Rectal smooth muscle tissue (tissue), 1 donor: Measurements from ENCODE around the gene CAV1.

Experiments used
- H3K27ac ChIP-seq: one replicate; pipeline ENCODE4 v1.7.0; 2013; ENCODE audit warnings: low read depth, low read length, inconsistent platforms
- H3K27me3 ChIP-seq: one replicate; pipeline ENCODE4 v1.7.0; 2013; ENCODE audit warnings: low read length; ENCODE audit not compliant: control insufficient read depth, insufficient read depth
- H3K36me3 ChIP-seq: one replicate; pipeline ENCODE4 v1.7.0; 2013; ENCODE audit warnings: low read length; ENCODE audit not compliant: control insufficient read depth, insufficient read depth
- H3K4me1 ChIP-seq: one replicate; pipeline ENCODE4 v1.7.0; 2013; ENCODE audit warnings: low read length; ENCODE audit not compliant: control insufficient read depth, insufficient read depth
- H3K4me3 ChIP-seq: one replicate; pipeline ENCODE4 v1.7.0; 2013; ENCODE audit warnings: low read length
- H3K9ac ChIP-seq: one replicate; pipeline ENCODE4 v1.7.0; 2013; ENCODE audit warnings: low read length

CAV1 gene

DNA sequence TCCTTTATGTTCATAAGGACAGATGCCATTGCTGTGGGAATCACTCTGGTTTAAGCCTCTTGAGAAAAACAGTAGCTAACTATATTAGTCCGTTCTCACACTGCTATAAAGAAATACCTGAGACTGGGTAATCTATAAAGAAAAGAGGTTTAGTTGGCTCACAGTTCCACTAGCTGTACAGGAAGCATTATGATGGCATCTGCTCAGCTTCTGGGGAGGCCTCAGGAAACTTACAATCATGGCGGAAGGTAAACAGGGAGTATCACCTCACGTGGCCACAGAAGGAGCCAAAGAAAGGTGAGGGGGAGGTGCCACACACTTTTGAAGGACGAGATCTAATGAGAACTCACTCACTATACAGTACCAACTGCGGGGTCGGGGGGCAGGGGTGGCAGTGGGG is 28.2 kb upstream of the CAV1 start:
- H3K27ac ChIP-seq: no peak overlapping the region
- no peaks in the 10 kb centered on the region for H3K36me3 ChIP-seq
- peaks cover 6% of the 10 kb centered on the region for H3K27me3 ChIP-seq
- H3K4me1 ChIP-seq: peaks cover 16% of the 10 kb centered on the region
- H3K4me3 ChIP-seq: no peak overlapping the region
- no peak overlapping the region for H3K9ac ChIP-seq

DNA sequence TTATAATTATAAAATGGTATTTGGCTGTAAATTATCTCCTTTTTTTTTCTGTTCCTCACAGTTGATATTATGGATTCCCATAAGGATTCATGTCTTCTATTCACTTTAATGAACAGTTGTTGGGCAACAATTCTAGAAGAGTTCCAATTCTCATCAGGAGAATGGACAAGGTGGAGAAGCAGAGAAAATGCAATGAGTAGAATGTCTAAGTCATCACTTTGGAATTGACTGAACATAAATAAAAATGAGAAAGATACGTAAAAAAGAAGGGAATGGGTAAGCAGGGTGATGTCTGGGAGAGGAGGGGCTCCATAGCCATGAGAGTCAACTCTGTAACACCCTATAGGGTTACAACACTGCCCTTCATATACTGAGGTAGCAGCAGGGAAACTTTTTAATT is 27.1 kb upstream of the CAV1 start:
- peaks cover 6% of the 10 kb centered on the region for H3K27me3 ChIP-seq
- H3K27ac ChIP-seq: no peak overlapping the region
- H3K9ac ChIP-seq: no peak overlapping the region
- H3K4me1 ChIP-seq: peaks cover 18% of the 10 kb centered on the region
- H3K36me3 ChIP-seq: no peaks in the 10 kb centered on the region
- H3K4me3 ChIP-seq: no peak overlapping the region

DNA sequence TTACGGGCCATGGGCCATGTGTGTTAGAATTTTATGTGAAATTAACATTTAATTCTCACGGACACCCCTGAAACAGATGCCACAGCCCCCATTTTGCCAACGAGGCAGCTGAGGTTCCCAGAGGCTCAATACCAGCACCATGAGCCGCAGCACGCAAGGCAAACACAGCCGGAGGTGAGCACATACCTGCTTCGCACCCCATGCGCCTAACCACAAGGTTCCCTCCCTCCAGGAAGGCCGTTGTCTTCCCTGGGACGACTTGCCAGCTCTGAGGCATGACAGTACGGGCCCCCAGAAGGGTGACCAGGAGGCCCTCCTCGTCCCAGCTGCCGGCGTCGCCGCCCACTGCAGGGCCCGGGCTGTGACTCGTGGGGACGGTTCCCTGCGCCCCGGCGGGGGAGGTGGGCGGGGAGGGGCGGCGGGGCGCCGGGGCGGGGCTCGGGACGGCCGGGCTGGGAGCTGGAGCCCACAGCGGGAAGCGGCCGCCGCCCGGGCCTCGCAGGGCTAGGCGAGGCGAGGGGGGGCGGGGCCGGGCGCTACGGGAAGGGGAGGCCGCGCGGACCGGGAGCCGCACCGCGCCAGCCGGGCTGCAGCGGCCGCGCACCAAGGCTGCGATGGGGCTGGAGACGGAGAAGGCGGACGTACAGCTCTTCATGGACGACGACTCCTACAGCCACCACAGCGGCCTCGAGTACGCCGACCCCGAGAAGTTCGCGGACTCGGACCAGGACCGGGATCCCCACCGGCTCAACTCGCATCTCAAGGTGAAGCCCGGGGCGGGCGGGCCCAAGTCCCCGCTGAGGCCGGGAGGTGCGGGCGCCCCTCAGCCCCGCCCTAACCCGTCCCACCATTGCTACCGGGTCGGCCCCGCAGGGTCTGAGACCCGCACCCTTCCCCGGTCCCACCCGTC is 25.4 kb upstream of the CAV1 start, which contains the start of gene CAV2:
TSS of gene CAV2 (plus strand) at position 571 of the 910 bp plus-strand sequence. CDS start at position 615, 44 bp downstream.
- Histone ChIP-seq H3K36me3 (no peaks in the 10 kb centered on the region), H3K4me3 (peak within 1 kb of the TSS; percentile 87), H3K27me3 (peaks cover 6% of the 10 kb centered on the region), H3K4me1 (peaks cover 18% of the 10 kb centered on the region), H3K9ac (peak within 1 kb of the TSS; percentile 80), H3K27ac (peak within 1 kb of the TSS; percentile 99)

DNA sequence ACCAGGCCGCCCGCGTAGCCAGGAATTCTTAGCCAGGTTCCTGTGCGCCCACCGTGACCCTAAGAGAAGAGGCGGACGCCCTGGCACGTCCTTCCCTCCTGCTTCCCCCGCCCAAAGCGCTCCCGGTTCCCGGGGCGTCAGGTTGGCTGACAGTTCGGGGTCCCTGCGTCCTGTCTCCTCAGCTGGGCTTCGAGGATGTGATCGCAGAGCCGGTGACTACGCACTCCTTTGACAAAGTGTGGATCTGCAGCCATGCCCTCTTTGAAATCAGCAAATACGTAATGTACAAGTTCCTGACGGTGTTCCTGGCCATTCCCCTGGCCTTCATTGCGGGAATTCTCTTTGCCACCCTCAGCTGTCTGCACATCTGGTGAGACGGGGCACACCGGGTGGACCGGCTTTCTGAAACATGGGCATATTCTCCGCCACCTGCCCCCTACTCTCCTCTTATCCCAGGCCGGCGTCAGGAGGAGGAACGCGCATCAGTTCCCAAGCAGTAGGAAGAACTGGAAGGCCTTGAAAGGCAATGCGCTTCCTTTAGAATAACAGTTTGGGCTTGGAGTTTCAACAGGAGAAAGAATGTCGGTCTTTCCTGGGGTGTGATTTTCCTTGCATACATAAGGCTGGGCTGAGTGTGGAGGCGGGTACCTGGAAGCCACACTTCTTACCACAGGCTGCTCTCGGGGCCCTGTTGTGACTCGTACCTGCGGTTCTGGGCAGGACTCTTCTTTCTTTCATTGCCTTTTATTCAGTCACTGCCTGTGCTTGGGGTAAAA is 24.6 kb upstream of the CAV1 start:
- H3K36me3 ChIP-seq: no peaks in the 10 kb centered on the region
- H3K9ac ChIP-seq: peak overlapping the region; percentile 80
- H3K27ac ChIP-seq: peak overlapping the region; percentile 99
- peaks cover 6% of the 10 kb centered on the region for H3K27me3 ChIP-seq
- H3K4me3 ChIP-seq: peak overlapping the region; percentile 87
- H3K4me1 ChIP-seq: peaks cover 18% of the 10 kb centered on the region

DNA sequence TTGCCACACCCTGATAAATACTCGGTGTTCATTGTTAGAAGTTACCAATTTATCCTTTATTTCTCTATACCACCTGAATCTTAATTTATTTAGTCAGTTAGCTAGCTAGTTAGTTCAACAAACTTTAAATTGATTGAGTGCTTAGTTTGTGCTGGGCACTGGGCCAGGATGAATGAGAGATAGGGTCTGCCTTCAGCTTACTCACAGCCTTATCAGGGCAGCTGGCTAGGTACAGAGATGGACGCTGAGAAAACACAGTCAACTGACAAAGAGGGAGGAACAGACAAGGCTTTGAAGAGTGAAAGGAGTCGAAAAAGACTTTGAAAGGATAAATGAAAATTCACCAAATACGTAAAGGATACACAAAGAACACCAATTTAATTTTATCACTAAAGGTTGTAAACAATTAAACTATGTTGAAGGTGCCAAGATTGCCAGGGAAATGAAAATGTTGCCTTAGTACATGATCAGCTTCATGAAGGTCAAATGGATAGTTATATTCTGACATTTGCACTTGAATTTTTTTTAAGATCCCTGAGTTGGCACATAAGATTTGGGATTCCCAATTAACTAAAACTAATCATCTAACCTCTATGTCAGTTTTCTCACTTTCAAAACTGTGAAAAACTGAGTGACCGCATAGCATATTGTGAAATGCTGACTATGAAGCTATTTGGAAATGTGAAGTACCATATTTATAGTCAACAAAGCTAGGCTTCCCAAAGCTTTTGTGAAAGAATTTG is 23.2 kb upstream of the CAV1 start:
- no peaks in the 10 kb centered on the region for H3K36me3 ChIP-seq
- H3K27me3 ChIP-seq: peaks cover 6% of the 10 kb centered on the region
- peak overlapping the region; percentile 87 for H3K4me3 ChIP-seq
- peak overlapping the region; percentile 99 for H3K27ac ChIP-seq
- H3K4me1 ChIP-seq: peaks cover 18% of the 10 kb centered on the region
- no peak overlapping the region for H3K9ac ChIP-seq

DNA sequence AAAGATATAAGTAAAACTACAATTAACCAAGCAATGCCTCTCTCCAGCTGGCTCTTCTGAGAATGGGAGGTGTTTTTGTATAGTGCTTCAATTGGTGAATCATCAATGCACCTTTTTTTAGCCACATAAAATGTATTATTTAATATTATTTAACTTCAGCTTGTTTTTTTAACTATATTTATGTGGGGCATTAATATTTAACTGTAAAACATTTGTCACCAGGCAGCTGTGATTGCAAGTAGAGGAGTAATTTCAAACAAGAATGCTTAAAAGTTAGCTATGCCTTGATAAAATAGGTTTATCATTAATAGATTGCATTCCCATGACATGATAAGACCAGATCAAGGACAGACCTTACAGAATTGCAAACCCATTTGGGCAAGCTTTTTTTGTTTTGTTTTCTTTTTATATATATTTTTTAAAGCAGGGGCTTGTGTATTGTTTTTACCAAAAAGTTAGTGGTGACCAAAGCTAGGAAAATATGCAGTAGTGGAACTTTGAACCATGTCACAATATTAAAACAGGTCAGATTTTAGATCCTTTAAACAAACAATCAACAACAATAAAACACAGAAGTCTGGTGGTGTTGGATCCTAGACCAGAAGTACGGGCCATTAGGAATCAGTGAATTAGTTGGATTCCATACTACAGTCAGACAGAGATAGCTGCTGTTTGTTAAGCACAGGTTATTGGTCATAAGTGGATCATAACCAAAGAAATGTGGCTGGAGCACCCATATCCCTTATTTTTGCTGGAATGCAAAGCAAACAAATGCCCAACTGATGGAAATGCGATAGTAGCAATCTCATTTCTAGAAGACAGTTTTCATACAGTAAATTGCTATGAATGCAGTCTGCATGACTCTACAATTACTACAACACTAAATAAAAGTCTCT is 22.4 kb upstream of the CAV1 start:
- Histone ChIP-seq H3K27me3 (peaks cover 6% of the 10 kb centered on the region), H3K27ac (peak overlapping the region; percentile 99), H3K9ac (no peak overlapping the region), H3K36me3 (no peaks in the 10 kb centered on the region), H3K4me1 (peaks cover 18% of the 10 kb centered on the region), H3K4me3 (no peak overlapping the region)

DNA sequence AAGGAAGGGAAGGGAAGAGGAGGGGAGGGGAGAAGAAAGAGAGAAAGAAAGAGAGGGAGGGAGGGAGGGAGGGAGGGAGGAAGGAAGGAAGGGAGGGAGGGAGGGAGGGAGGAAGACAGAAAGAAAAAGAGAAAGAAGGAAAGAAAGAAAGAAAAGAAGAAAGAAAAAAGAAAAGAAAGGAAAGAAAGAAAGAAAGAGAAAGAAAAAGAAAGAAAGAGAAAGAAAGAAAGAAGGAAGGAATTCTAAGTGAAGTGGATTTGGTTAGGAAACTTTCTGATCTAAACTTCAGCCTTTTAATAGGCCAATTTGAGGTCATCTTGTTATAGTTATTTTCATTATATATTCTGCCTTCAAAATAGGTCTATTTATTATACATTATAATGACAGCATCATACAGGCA is 21.0 kb upstream of the CAV1 start:
- Histone ChIP-seq H3K4me1 (peaks cover 18% of the 10 kb centered on the region), H3K27me3 (peaks cover 6% of the 10 kb centered on the region), H3K27ac (peak overlapping the region; percentile 40), H3K36me3 (no peaks in the 10 kb centered on the region), H3K4me3 (no peak overlapping the region), H3K9ac (no peak overlapping the region)

DNA sequence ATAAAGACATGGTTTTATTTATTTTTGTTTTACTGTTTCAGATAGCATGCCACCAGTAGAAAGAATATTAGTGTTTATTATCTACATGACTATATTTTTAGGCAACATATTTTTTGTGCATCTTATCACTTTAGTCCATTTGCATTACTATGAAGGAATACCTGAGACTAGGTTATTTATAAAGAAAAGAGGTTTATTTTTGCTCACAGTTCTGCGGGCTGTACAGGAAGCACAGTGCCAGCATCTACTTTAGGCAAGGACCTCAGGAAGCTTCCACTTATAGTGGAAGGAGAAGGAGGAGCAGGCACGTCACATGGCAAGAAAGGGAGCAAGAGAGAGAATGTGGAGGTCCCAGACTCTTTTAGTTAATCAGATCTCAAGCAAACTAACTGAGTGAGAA is 19.6 kb upstream of the CAV1 start:
- no peaks in the 10 kb centered on the region for H3K27me3 ChIP-seq
- H3K27ac ChIP-seq: no peak overlapping the region
- peaks cover 14% of the 10 kb centered on the region for H3K4me1 ChIP-seq
- H3K4me3 ChIP-seq: no peak overlapping the region
- H3K36me3 ChIP-seq: no peaks in the 10 kb centered on the region
- H3K9ac ChIP-seq: no peak overlapping the region

DNA sequence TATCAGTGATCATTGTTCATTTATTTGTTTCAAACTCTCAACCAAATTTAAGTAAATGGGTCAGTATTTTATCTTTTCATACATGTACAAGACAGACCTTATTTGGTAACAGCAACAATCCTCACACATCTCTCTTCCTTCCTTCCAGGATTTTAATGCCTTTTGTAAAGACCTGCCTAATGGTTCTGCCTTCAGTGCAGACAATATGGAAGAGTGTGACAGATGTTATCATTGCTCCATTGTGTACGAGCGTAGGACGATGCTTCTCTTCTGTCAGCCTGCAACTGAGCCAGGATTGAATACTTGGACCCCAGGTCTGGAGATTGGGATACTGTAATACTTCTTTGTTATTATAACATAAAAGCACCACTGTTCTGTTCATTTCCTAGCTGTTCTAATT is 19.0 kb upstream of the CAV1 start:
- no peaks in the 10 kb centered on the region for H3K27me3 ChIP-seq
- H3K4me3 ChIP-seq: no peak overlapping the region
- no peak overlapping the region for H3K9ac ChIP-seq
- no peaks in the 10 kb centered on the region for H3K36me3 ChIP-seq
- H3K4me1 ChIP-seq: peaks cover 14% of the 10 kb centered on the region
- peak overlapping the region; percentile 4 for H3K27ac ChIP-seq

DNA sequence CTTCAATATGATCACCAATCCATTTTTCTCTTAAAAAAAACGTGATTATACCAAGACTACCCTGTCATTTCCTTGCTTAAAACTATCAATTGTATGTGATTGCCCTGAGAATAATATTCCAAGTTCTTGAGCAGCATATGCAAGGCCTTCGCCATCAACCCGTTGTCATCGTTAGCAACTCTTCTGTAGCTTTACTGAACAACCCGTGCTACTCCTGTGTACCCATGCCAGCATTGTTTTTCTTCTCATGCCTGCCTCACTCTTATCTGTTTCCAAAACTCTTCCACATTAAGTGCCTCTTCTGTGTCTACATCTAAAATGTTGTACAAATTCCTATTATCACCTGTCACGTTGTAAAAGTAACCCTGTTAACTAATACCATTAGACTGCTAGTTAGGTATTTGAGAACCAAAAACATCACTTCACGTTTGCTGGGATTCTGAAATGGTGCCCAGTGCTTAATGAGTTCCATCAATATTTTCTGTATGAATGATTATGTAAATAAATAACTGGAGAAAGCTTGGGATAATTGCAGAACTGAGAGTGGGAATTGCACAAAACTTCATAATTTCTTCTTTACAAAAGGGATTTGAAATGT is 14.8 kb upstream of the CAV1 start:
- no peak overlapping the region for H3K9ac ChIP-seq
- H3K27me3 ChIP-seq: no peaks in the 10 kb centered on the region
- no peaks in the 10 kb centered on the region for H3K36me3 ChIP-seq
- peaks cover 5% of the 10 kb centered on the region for H3K4me1 ChIP-seq
- no peak overlapping the region for H3K27ac ChIP-seq
- H3K4me3 ChIP-seq: no peak overlapping the region

DNA sequence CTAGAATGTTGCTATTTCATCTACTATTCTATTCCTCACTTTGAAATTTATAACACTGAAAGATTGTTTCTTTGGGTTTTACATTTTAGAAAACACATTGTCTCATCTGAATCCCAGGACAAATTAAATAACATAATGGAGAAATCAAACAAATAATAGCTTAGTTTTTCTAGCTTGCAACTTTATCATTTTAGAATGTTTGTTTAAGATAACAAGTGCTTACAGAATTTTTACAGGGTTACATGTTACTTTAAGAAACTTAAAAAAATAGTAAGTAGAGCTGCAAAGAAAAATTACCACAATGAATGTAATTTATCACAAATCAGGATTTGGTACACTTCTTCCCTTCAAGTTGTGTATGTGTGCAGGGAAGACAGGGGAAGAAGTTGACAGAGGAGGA is 14.0 kb upstream of the CAV1 start:
- H3K36me3 ChIP-seq: no peaks in the 10 kb centered on the region
- no peak overlapping the region for H3K27ac ChIP-seq
- no peak overlapping the region for H3K9ac ChIP-seq
- H3K4me1 ChIP-seq: peaks cover 5% of the 10 kb centered on the region
- H3K4me3 ChIP-seq: no peak overlapping the region
- H3K27me3 ChIP-seq: no peaks in the 10 kb centered on the region
